DMS79 (cell line): ENCODE measurements around the gene PPP2R1B.
"Not testable (repeated sequence)": the region's sequence is repeated elsewhere in the genome, so short reads cannot be mapped to it uniquely, and the experiment has no call there.

Experiments used
- DNase-seq: peaks from one replicate; lab custom pipeline; 2025; lab: John Stamatoyannopoulos, UW

The PPP2R1B gene

DNA sequence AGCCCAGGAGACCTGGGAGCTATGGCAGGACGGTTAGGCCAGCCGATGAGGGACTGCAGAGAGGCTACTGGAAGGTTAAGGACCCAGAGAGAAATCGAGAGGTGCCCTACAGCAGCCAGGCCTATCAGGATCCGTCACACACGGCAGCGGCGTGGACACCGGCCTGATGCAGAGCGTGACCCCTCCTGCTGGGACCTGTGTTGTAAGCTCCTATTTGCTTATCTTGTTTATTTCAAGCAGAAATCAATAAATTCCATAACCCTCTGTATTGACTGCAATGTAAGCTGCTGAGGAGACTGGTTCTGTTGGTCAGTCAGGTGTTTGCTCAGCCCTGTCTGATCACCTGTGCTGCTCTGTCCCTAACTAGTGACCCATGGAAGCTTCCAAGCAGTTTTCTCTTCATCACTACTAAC, 39.9 kb downstream of the PPP2R1B start:
- DNase-seq: no peak

DNA sequence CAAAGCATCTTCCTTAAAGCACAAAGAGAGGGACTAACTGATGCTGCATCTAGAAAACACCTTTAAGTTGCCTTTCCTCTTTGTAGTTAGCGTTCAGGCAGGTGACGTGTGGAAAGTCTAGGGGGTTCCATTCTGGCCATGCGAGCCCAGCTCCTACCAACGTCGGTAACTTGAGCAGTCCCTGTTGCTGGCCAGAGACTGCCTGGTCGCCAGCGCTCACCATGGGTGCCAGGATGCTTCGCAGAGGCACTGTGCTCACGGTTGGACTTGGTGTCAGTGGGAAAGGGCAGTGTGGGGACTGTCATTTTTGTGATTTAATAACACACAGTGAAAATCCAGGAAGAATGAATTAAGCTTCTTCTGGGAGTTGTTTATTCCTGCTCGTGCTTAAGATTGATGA, 40.6 kb downstream of the PPP2R1B start:
- DNase-seq: no peak

DNA sequence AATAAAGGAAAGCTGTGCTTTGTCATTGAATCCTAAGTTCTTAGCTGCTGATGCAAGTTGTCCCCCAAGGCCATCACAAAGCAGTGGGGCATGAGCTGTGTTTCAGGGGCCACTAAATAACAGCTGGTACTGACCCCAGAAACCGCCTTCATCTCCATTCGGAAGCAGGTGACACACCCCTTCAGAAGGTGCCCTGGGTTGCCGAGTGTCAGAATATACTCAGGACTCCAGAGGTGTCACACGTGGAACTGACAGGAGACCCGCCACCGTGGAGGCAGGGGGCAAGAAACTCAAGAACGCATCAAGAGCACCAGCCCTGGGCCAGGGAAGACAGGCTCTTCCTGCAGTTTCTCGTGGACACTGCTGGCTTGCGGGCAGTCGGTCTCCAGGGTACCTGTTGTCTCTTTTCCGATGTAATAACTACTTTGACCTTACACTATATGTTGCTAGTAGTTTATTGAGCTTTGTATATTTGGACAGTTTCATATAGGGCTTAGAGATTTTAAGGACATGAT, 41.5 kb downstream of the PPP2R1B start:
- no peak for DNase-seq

DNA sequence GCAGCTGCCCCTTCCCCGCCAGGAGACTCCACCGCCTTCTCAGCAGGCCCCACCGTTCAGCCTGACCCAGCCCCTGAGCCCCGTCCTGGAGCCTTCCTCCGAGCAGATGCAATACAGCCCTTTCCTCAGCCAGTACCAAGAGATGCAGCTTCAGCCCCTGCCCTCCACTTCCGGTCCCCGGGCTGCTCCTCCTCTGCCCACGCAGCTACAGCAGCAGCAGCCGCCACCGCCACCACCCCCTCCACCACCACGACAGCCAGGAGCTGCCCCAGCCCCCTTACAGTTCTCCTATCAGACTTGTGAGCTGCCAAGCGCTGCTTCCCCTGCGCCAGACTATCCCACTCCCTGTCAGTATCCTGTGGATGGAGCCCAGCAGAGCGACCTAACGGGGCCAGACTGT, 42.6 kb downstream of the PPP2R1B start:
- DNase-seq: no peak

DNA sequence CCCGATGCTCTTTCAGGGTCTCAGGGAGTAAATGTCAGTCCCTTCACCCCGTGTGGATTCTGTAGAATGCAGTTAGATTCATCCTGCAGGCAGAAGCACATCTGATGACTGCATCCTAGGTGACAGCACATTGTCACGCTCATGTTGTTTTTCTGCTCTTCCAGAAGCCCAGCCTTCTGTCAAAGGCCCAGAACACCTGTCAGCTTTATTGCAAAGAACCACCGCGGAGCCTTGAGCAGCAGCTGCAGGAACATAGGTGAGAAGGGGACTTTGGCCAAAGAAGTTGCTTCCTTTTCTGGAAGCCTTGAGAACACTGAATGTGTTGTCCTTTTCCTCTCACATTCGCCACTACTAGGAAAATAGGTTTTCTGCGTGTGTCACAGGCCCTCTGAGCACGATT, 43.7 kb downstream of the PPP2R1B start:
- no peak for DNase-seq

DNA sequence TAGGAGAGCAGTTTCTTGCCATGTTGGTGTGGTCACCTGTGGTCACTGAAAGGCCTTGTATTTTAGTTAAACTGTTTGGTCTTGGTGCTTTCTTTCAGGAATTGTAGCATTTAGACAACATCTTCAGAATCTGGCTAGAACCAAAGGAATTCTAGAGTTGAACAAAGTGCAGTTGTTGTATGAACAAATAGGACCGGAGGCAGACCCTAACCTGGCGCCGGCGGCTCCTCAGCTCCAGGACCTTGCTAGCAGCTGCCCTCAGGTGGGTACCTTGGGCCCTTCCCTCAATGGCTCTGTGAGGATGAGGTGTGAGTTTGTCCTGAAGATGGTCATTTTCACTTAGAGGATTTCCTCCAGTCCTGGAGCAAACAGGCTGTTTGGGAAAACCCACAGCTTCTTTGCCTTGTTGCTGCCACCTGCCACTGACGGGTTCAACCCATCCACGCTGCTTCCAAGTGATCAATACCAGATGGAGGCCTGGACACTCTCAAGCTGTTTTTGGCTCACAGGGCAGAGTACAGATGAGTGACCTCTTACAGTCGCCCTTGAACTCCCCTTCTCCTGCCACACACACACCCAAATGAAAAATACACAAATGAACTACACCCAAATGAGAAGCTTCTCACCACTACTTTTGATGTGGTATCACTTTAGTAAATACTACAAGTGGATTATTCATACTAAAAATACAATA, 45.2 kb downstream of the PPP2R1B start:
- no peak for DNase-seq

DNA sequence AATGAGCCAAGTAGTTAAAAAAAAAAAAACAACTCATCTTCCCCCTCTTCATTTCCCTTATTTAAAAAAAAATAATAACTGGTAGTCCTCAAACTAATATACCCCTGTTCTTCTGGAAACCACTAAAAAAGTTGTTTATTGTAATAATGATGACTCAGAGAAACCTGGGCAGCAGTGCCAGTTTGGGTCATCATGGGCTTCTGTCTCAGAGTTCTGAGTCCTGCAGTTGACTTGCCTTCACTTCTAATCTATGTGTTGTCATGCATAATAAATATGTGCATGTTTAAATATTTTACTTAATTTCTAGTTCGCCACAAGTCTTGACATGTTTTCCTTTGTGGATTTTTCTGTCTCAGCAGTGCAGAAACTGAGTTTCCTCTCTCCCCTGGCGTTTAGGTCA, 46.8 kb downstream of the PPP2R1B start:
- DNase-seq: no peak

DNA sequence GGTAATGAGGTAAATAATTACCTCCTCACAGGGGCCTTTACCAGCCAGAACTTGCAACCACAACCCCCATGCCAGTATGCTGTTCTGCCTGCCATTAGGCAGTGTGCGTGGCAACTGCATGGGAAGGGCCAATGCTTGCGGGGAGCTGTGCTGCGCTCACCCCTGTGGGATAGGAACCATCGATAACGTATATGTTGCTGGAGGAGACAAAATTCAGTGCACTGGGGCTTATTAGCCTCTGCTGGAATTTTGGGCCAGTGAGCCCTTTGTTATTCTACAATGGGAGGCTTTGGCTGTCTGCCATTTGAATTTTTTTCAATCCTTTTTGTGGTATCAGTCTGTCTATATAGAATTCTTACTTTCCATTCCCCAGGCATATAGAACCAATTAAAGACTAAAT, 47.3 kb downstream of the PPP2R1B start:
- DNase-seq: no peak

DNA sequence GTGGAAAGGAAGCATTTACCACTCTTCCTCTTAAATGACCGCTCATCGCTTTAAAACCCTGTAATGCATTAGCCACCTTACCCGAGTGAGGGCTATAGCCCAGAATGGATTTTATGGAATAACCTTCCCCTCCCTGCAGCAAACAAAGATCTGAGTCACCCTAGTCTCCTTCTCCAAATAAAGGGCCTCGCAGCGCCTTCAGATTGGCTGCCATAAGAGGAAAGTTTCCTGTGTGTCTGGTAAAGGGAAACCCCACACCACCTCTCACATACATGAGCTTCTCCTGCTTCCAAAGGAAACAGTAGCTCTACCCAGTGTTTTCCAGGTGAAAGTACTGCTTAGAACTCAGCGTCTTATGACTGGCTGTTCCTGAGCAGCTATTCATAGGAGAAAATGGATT, 47.8 kb downstream of the PPP2R1B start:
- no peak for DNase-seq

DNA sequence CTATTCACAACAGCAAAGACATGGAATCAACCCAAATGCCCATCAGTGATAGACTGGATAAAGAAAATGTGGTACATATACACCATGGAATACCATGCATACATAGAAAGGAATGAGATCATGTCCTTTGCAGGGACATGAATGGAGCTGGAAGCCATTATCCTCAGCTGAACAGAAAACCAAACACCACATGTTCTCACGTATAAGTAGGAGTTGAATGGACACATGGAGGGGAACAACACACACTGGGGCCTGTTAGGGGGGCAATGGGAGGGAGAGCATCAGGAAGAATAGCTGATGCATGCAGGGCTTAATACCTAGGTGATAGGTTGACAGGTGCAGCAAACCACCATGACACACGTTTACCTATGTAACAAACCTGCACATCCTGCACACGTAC, 48.5 kb downstream of the PPP2R1B start:
- DNase-seq: not testable (repeated sequence)

DNA sequence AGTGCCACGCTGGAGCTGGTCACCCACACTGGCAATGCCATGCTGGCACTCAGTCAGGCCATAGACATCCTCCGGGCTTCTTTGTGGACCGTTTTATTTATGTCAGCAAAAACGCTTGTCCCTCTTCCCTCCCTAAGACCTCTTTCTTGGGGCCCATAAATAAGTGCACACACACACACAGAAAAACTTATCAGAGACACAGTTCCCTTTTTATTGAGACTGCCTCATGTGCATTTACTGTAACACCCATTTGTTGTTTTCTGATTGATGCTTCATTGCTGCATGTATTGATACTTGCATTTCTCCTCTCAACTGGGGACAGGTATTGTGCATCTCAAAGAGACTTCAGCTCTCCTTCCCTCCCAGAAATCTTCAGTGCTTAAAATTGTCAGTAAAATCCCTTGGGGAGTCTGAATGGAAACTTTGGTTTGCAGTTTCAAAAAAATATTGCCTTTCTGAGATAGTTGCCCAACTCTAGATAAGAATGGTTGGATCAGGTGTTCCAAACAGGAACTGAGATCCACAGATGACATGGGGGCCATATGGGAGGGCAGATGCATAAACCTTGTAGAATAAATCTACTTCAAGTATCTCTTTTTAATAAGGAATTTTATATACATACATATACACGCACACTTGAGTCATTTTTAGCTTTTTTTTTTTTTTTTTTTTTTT, 50.9 kb downstream of the PPP2R1B start:
- DNase-seq: no peak

DNA sequence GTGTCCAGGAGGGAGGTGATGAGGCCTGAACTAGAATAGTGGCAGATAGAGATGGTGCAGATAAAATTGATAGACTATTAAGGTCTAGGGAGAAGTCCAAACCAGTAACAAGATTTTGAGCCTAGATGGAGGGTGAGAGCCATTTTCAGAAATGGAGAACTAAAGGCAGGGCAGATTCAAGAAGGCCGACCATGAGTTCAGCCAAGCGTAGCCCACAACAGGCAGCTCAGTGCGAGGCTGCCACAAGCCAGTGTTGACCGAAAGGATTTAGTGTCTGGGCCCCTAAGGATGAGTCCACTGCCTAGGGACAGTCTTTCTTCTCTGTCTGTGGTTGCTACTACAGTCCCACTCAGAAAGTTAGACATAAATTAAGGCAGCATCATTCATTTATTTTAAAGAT, 51.7 kb downstream of the PPP2R1B start:
- DNase-seq: no peak

DNA sequence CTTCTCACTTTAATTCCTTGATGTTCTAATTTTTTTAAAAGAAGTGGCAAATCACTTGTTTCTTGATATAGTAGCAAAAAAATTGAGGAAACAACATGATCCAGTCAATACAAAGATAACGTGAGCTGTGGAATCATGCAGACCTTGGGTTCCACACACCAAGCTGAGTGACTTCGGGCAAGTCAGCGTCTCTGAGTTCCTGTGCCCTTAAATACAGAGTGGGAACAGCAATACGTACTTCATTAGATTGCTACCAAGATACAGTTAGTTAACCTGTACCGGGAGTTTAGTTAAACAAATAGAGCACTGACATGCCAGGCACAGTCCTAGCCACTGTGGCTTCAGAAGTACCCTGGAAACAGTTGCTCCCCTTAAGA, 58.5 kb downstream of the PPP2R1B start:
- DNase-seq: no peak

DNA sequence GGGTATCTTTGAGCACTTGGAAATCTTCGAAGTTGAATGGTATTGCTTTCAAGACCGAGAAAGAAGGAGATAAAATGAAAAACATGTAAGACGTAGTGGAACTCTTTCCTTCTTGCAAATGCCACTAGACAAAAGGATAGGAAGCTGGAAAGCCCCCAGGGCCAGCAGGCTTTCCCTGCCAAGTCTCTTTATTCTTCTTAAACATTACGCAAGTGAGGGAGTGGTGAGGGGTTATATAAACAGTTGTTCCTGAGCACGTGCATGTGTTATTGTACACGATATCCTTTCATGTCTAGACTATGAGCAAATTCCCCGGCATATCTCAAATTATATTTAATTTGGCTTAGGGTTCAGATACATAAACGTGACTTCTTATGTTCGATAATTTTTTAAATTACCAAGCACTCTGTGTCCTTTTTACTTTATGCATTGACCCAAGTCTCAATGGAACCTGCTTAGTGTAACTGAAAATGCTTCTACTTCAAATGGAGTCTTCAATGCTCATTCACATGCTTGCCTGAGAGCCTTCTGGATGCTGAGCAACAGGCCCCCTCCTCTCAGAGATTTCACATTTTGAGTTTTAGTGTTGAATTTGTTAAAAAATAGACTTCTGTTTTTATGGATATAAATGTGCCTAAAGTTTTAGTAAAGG, 59.0 kb downstream of the PPP2R1B start:
- no peak for DNase-seq

DNA sequence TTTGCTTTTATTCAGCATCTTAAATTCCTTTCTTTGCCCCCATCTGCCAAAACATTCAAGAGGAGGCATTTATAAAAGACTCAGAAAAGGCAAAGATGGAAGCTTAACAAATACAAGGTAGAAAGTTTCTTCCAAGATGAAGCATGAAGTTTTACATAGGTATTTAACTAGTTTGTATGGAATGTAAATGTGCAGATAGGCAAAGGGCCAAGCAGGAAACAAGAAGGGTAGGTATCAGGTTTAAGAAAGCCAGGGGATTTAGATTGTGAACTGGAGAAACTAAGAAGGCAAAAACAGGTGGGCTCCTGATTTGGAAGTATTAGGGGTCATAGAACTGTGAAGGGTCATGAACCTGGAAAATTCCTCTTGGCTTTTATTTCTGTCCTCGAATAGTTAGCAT, 62.6 kb downstream of the PPP2R1B start:
- DNase-seq: no peak

DNA sequence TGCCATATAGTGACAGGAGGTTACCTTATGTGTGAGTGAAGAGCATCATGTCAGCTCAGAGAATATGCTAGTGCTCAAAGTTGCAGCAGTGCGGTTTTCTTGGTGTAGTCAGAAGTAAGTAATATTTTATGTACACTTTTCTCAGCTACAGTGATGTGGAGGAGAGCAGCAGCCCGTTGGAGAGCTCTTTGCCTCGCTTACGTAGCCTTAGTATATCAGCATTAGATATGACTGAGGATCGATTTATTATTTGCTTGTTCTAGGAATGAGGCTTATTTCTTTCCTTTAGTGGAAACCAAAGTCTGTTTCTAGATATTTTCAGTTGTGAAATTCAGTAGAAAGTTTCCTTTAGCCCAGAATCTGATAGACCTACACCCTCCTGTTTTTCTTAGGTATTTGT, 63.6 kb downstream of the PPP2R1B start:
- no peak for DNase-seq

DNA sequence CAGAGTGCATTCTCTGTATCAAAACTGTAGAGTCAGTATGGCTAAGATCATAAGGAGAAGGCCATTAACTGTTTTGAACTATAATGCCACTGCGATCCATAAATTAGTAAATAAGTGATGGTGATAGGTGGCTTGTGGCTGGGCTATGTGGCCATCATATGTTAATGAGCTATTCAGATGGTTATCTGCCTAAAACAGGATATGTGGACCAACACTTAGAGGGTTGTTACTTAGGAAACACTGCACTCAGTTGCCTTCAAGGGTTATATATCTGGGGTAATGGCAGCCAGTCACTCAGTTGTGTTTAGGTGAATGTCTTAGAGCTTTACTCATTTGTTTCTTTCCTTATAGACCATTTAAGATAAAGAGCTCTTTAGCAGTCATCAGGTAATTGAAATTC, 66.0 kb downstream of the PPP2R1B start:
- no peak for DNase-seq

DNA sequence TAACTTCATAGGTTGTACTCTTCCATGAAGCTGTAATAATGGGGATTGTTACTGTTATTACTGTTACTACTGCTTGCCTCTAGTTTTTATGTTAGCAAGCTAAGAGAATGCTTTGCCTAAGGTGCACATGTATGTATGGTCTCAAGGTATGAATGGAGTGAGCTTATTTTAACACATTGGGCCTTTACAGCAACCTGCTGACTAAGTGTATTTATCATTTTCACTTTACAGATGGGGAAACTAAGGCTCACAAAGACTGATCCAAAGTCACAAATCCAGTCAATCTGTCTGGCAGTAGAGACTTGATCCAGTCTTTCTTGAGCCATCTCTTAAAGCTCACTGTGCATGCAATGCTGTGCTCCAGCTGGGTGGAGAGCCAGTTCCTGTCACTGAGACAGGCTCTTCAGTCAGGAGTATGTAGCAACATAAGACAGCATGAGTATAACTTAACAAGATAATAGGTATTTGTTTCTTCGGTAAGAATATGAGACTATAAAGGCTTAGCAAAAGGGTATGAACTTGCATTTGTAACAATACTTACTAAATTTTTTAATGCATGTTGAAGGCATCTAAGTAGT, 66.5 kb downstream of the PPP2R1B start:
- no peak for DNase-seq

DNA sequence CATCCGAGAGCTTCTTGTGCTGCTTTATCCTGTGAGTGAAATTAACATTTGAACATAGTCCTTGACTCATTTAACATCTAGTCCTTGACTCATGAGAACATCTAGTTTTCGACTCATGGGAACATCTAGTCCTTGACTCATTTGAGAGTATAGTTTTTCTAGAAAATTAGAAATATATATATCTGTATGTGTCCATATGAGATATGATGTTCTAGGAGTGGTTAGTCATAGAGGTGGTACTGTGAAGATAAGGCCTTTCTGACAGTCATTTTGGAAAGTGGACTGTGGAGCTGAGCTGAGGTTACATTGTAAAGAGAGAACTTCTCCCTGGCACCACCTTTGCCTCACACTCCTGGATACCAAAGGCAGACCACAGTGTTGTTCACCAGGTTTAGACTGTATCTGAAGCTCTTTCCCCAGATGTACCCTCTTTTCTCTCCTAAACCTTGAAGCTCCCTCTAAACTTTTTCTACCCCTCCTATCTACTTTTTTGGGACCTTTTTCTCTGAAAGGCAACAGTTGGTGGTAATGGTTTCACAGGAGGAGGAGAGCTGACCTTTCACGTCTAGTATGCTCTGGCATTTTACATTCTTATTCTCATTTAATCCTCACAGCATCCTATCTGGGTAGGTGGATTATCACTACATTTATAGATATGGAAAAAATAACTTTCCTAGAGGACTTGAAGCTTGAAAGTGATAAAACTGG, 67.2 kb downstream of the PPP2R1B start:
- DNase-seq: no peak

DNA sequence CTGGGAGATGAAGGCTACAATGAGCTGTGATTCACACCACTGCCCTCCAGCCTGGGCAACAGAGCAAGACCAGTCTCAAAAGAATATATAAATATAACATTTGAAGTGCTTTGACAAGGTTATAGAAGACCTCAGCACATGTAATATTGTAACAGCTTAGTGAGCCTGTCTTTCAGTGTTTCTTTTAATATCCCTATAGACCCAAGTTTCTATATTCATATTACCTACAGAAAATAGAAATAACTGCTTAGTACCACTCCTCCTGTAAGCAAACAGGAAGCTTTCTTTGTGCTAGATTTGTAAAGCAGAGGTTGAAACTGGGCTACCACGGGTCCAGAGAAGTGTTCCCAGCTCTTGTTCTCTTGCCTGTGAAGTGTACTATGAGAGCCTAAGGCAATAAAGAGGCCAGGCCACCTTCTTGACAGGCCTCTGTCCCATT, 68.2 kb downstream of the PPP2R1B start:
- no peak for DNase-seq

DNA sequence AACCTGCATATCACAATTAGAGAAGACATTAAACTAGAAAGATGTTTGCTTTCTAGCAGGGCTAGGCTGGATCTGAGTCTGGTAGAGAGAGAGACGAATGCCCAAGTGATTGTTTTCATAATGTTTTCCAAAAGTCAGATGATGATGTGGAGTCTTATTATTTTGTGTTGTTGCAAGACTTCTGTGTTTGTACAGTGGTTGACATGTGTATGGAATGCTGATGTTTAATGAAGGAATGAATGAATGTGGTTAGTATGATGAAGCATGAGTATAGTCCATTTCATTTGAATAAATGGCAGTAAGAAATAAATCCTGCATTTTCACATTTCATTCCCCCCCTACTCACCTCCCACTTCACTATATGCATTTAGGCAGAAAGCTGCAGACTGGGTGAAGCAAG, 69.6 kb downstream of the PPP2R1B start:
- no peak for DNase-seq

DNA sequence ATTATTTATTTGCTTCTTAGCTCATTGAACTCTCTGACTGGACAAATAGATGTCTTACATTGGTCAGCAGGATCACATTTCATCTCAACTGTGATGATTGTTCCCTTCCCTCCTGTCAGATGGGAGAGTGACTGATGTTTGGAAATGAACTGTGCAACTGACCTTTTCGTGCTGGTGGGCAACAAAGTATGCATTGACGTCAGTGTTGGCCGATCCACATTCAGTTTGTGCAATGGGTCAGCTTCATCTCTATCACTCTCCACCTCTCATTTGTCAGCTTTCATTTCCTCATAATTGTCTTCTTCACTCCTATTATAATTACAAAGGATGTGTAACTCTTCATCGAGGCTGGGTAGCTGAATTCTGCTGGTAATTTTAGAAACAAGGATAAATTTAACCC, 71.3 kb downstream of the PPP2R1B start:
- DNase-seq: no peak
